ENCODE results near the gene STEAP2. TPM values are rescaled to one million over a fixed set of nuclear protein-coding genes. Genes with fewer than 3 reads are reported as not detected.

The STEAP2 gene
- total and polyA plus RNA-seq, 2 of the 4 experiments (the other 2 are of a cell fraction): 1.8 to 3.9 TPM

GRCh38 chr7:90211391-90212148 is at the start of gene STEAP2 (continued):
- peak; percentile 61 for TF ChIP-seq CTCF (conservative IDR thresholded peaks at IDR 0.05; ENCODE audit: low read depth, low read length)
- no peak for TF ChIP-seq MAFK (IDR thresholded peaks at IDR 0.05; ENCODE audit: low read depth, low read length)

- no peak overlapping the region for H2AFZ ChIP-seq (replicated peaks; ENCODE audit: low read length, poor library complexity)
- H3K14ac ChIP-seq (replicated peaks; ENCODE audit: low read depth, low read length): no peak overlapping the region
- H4K91ac ChIP-seq (ENCODE audit: insufficient read depth, low read depth, low read length): no peak overlapping the region
- H2BK20ac ChIP-seq (ENCODE audit: low read depth, low read length): no peak overlapping the region
- no peak overlapping the region for H2BK120ac ChIP-seq (ENCODE audit: low read depth, low read length)
- H3K9me1 ChIP-seq (ENCODE audit: insufficient read depth, low read length): no peaks in the 10 kb centered on the region
- H3K4ac ChIP-seq (ENCODE audit: low read depth, low read length): no peak overlapping the region
- H3K23ac ChIP-seq (ENCODE audit: low read depth, low read length): no peak overlapping the region
- H3K4me3 ChIP-seq (ENCODE audit: insufficient read depth, low read depth, low read length): no peak overlapping the region
- no peaks in the 10 kb centered on the region for H3K9me3 ChIP-seq (ENCODE audit: control insufficient read depth, insufficient read depth, low read length)
- dilution Hi-C loops (cut with HindIII; ENCODE audit: low sequenced_read_pairs, unreplicated experiment): no loop called here
- BruUV-seq (replicated peaks): no TSS peak
- no peaks in the 10 kb centered on the region for H3K27me3 ChIP-seq (ENCODE audit: control insufficient read depth, insufficient read depth, low read length)
- no peak overlapping the region for H4K8ac ChIP-seq (ENCODE audit: low read depth in 2 of 2, low read length in 2 of 2)
- no peak overlapping the region for H2AK5ac ChIP-seq (ENCODE audit: low read depth, low read length)
- H3K4me1 ChIP-seq (ENCODE audit: control insufficient read depth, insufficient read depth, low read length): no peaks in the 10 kb centered on the region
- no peak overlapping the region for H3K9ac ChIP-seq (ENCODE audit: low read depth, low read length)
- ChIA-PET POLR2A (ENCODE audit: unreplicated experiment) (no interaction called here), CTCF (interaction anchor here (1.4 kb wide), 1 partner anchor 10 kb away, joined by 3 read pairs; the partner anchor contains the start of gene STEAP1)
- DNase-seq: no peak
- no peak overlapping the region for H4K5ac ChIP-seq (ENCODE audit: low read depth, low read length)
- intact Hi-C loops (cut with micrococcal nuclease): no loop called here
- in situ Hi-C loops (cut with MboI; ENCODE audit: low sequenced_read_pairs): loop anchor here (10.0 kb wide), 2 partner anchors 101 to 271 kb away; no protein-coding TSS in a partner anchor
- no peak overlapping the region for H2AK9ac ChIP-seq (replicated peaks; ENCODE audit: low read depth, low read length, poor library complexity)
- H2BK15ac ChIP-seq (ENCODE audit: low read depth, low read length): no peak overlapping the region
- no peaks in the 10 kb centered on the region for H4K20me1 ChIP-seq (ENCODE audit: insufficient read depth, low read length)
- no peak overlapping the region for H3K4me2 ChIP-seq (ENCODE audit: low read depth, low read length)
- H3K36me3 ChIP-seq (ENCODE audit: control insufficient read depth, insufficient read depth, low read length): no peaks in the 10 kb centered on the region
- no peak overlapping the region for H3K18ac ChIP-seq (ENCODE audit: low read depth, low read length)
- no peaks in the 10 kb centered on the region for H3K79me1 ChIP-seq (ENCODE audit: low read depth in 1 of 2, low read length in 2 of 2)
- no peak overlapping the region for H3K27ac ChIP-seq (ENCODE audit: insufficient read depth, low read length)
- 90% methylated on average over 2 of the region's 5 CpGs; no CpG with 5 or more reads in 1 of the 2 experiments for whole genome bisulfite sequencing, 2 experiments (ENCODE audit: extremely low coverage in 2 of 2, insufficient read length in 1 of 2)
- no peak overlapping the region for H2BK5ac ChIP-seq (ENCODE audit: low read depth, low read length, poor library complexity, severe bottlenecking)
- no peak for ATAC-seq (ENCODE audit: low read depth)
- H3K56ac ChIP-seq (ENCODE audit: extremely low read depth, insufficient read depth, low read length): no peak overlapping the region
- TF ChIP-seq MXI1 (IDR thresholded peaks at IDR 0.05; ENCODE audit: borderline replicate concordance, low read depth, low read length) (no peak), RAD21 (IDR thresholded peaks at IDR 0.05; ENCODE audit: low read length) (no peak), RFX5 (IDR thresholded peaks at IDR 0.05; ENCODE audit: low read depth, low read length) (no peak), MAZ (IDR thresholded peaks at IDR 0.05; ENCODE audit: borderline replicate concordance, low read depth, low read length) (no peak), CHD1 (IDR thresholded peaks at IDR 0.05; ENCODE audit: low read depth, low read length) (no peak), FOS (IDR thresholded peaks at IDR 0.05; ENCODE audit: low read depth, low read length) (no peak), BHLHE40 (IDR thresholded peaks at IDR 0.05; ENCODE audit: low read depth, low read length) (no peak), USF2 (IDR thresholded peaks at IDR 0.05; ENCODE audit: low read depth, low read length) (no peak), RCOR1 (IDR thresholded peaks at IDR 0.05; ENCODE audit: insufficient replicate concordance, low read length) (no peak), CTCF (conservative IDR thresholded peaks at IDR 0.05; ENCODE audit: low read depth, low read length) (no peak), MAFK (IDR thresholded peaks at IDR 0.05; ENCODE audit: low read depth, low read length) (no peak)
Measured at GRCh38 chr7:90163534-90163933, 48.0 kb upstream of the STEAP2 start.

Data from IMR-90 (cell line).